Spleen (tissue), 11 donors: ENCODE results near the gene MEOX1. TPM values are rescaled to one million over a fixed set of nuclear protein-coding genes. Genes with fewer than 3 reads are reported as not detected.

Experiments
- DNase-seq: peaks from one replicate; pipeline ENCODE4 v3.0.0-alpha.2; 2020
- H3K27ac ChIP-seq, 8 donors: fragments of 200-600 bp; sonication (generic) in 7 of 8; 1 replicate in 4 of 8; 2 replicates in 4 of 8; pipeline versions ENCODE4 v1.5.0 to v1.8.0; 2016 to 2021; ENCODE audit warnings: inconsistent platforms in 4 of 8, mild to moderate bottlenecking in 4 of 8, moderate library complexity in 1 of 8
- H3K27me3 ChIP-seq, 7 donors: fragments of 200-600 bp; sonication (generic) in 6 of 7; replicated peaks in 1 of 7; 1 replicate in 4 of 7; 2 replicates in 3 of 7; pipeline versions ENCODE4 v1.5.0 to v1.8.0; 2016 to 2021; ENCODE audit warnings: inconsistent platforms in 3 of 7, mild to moderate bottlenecking in 1 of 7
- H3K36me3 ChIP-seq, 6 donors: fragments of 200-600 bp; sonication (generic) in 5 of 6; 1 replicate in 4 of 6; 2 replicates in 2 of 6; pipeline versions ENCODE4 v1.5.0 to v1.8.0; 2016 to 2021; ENCODE audit warnings: inconsistent platforms in 2 of 6
- H3K4me1 ChIP-seq, 6 donors: fragments of 200-600 bp; sonication (generic) in 5 of 6; 1 replicate in 3 of 6; 2 replicates in 3 of 6; pipeline versions ENCODE4 v1.5.0 to v1.8.0; 2016 to 2021; ENCODE audit warnings: inconsistent platforms in 3 of 6
- H3K4me3 ChIP-seq, 8 donors: fragments of 200-600 bp; sonication (generic) in 7 of 8; 1 replicate in 4 of 8; 2 replicates in 4 of 8; pipeline versions ENCODE4 v1.5.0 to v1.8.0; 2016 to 2021; ENCODE audit warnings: inconsistent platforms in 4 of 8, mild to moderate bottlenecking in 4 of 8, moderate library complexity in 2 of 8
- H3K9me3 ChIP-seq, 8 donors: fragments of 200-600 bp; sonication (generic) in 7 of 8; 1 replicate in 4 of 8; 2 replicates in 4 of 8; pipeline versions ENCODE4 v1.5.0 to v1.8.0; 2016 to 2021; ENCODE audit warnings: inconsistent platforms in 4 of 8
- POLR2A ChIP-seq, 3 donors: fragments of 450-650 bp; IDR thresholded peaks; one replicate each; pipeline ENCODE4 v1.5.1; 2017; ENCODE audit warnings: antibody characterized with exemption in 3 of 3, mild to moderate bottlenecking in 1 of 3
- POLR2AphosphoS5 ChIP-seq, 3 donors: sonication (generic); formaldehyde crosslinking; IDR thresholded peaks; one replicate each; pipeline ENCODE4 v1.5.1; 2017; ENCODE audit warnings: antibody characterized with exemption in 3 of 3
- WGBS, 5 donors: extraction: QIAGEN DNeasy Blood & Tissue Kit in 3 of 5; methylation state at CpG; one replicate each; pipeline versions ENCODE4 v1.1.5 to v1.1.7; 2013 to 2018; 5-methylcytosine and 5-hydroxymethylcytosine counted together
- intact Hi-C: fragments of 100-400 bp; cut with DNase I; formaldehyde crosslinking; loops from one replicate; pipeline ENCODE4 v1.15.0; 2023; ENCODE audit warnings: low total_unique reads
- polyA plus RNA-seq, 3 donors: library from polyadenylated mRNA; stranded (reverse); fragments of 200-250 nt; gene quantifications; one replicate each; pipeline ENCODE4 v1.2.1, GENCODE V29; 2013
- total RNA-seq, 7 donors: library from RNA; depleted of rRNA in 3 of 7; stranded (reverse); fragments of >200 nt in 3 of 7; fragmentation: NEBNext Ultra II Directional in 4 of 7; extraction: Animal tissue kit (Norgen Biotek cat#: 25700) in 4 of 7; gene quantifications; one replicate each; pipeline versions ENCODE4 v1.1.0 to v1.2.1, GENCODE V29; 2016 to 2021
- TF ChIP-seq, protein P1 (sequence below), 11 experiments: fragments of 200-600 bp in 7 of 11; fragments of 450-650 bp in 4 of 11; sonication (generic) in 4 of 11; IDR thresholded peaks in 8 of 11; conservative IDR thresholded peaks in 3 of 11; 1 replicate in 7 of 11; 2 replicates in 4 of 11; pipeline versions ENCODE4 v1.4.0 to v1.8.0; 2016 to 2021; ENCODE audit warnings: antibody characterized with exemption in 11 of 11, inconsistent platforms in 4 of 11, mild to moderate bottlenecking in 1 of 11
- donor health status: healthy with polysubstance abuse.
- donor health status: DM: no; HTN: no; CAD: no; lungs with moderate emphysema.
- donor health status: DM: no; HTN: no; CAD: no.
- donor health status: Bipolar disorder and iron deficiency.
- donor health status: healthy.
- donor health status: DM: no; HTN: no; CAD: no.
- donor health status: DM: yes; HTN: yes; CAD: no.

Gene MEOX1
- total and polyA plus RNA-seq, 10 donors = 4.1 to 46.9 (median 14.4) TPM

DNA sequence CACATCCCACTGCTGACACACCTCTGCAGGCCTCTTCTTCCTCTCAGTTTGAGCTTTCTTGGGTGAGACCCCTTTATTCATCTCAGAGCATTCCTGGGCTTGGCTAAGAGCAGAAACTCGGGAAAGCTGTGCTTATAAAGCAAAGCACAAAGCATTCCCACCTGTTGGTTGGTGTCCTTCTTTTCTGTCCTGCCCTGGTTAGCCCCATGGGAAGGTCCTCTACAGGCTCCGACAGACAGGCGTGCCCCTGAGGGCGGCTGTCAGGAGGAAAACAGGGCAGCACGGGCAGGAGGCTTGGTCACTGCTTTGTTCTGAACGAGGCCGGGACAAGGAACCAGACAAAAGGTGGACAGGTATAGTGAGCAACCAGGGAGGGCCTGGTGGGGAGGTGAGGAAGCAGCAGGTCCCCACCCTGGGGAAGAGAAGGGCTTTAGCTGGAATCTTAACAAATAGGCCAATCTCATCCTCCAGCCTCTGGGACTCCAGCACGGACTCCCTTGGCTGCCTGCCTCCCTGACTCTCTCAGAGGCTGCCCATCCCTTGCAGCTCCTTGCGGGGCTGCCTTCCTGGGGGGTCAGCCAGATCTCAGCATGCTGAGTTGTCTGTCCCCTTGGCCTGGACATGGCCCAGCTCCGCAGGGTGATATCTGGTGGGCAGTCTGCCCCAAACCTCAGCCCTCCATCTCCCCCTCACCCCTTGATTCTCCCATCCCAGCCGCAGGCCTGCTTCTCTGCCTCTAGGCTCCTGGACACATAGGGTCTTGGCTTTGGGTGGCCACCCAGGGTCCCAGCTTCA is 1.7 kb downstream of the MEOX1 start:
- peak overlapping the region in 4 of 8 donors; percentile 19 to 38 (median 27) for H3K4me3 ChIP-seq
- TF ChIP-seq POLR2AphosphoS5 (IDR thresholded peaks at IDR 0.05) = no peak
- TF ChIP-seq, protein P1, sequence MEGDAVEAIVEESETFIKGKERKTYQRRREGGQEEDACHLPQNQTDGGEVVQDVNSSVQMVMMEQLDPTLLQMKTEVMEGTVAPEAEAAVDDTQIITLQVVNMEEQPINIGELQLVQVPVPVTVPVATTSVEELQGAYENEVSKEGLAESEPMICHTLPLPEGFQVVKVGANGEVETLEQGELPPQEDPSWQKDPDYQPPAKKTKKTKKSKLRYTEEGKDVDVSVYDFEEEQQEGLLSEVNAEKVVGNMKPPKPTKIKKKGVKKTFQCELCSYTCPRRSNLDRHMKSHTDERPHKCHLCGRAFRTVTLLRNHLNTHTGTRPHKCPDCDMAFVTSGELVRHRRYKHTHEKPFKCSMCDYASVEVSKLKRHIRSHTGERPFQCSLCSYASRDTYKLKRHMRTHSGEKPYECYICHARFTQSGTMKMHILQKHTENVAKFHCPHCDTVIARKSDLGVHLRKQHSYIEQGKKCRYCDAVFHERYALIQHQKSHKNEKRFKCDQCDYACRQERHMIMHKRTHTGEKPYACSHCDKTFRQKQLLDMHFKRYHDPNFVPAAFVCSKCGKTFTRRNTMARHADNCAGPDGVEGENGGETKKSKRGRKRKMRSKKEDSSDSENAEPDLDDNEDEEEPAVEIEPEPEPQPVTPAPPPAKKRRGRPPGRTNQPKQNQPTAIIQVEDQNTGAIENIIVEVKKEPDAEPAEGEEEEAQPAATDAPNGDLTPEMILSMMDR (IDR thresholded peaks at IDR 0.05 in 8 of 11, conservative IDR thresholded peaks at IDR 0.05 in 3 of 11) = no peak
- TF ChIP-seq POLR2A (IDR thresholded peaks at IDR 0.05) = no peak

DNA sequence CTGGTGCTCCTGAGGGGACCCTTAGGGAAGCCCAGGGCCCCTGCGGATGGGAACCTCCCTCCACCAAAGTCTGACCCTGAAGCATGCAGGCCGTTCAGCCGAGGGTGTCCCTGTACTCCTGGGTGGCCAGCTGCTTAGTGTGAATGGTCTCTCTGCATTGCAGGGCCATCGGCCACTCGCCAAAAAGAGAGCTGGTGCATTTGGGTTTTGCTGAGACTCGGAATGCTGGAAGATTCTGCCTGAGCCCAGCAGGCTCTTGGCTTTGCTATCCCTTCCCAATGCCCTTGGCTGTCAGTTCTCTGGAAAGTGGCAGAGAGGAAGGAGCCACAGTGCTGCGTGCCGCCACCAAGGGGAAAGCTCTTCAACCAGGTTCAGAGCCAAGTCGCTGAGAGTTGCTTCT is 2.8 kb downstream of the MEOX1 start:
- WGBS, 5 donors = 66 to 85% (median 77%) methylated on average over 3 to 9 of the region's 9 CpGs
- TF ChIP-seq POLR2AphosphoS5 (IDR thresholded peaks at IDR 0.05) = peak in 1 of 3 donors; percentile 47
- TF ChIP-seq, protein P1 (IDR thresholded peaks at IDR 0.05 in 8 of 11, conservative IDR thresholded peaks at IDR 0.05 in 3 of 11) = no peak
- no peaks in the 10 kb centered on the region for H3K36me3 ChIP-seq
- intact Hi-C loops = no loop called here
- H3K9me3 ChIP-seq = no peaks in the 10 kb centered on the region
- H3K4me1 ChIP-seq = peaks cover 0 to 76% (median 47%) of the 10 kb centered on the region in 6 donors
- H3K4me3 ChIP-seq = peak overlapping the region in 3 of 8 donors; percentile 10 to 38 (median 14)
- peaks cover 0 to 31% (median 0%) of the 10 kb centered on the region in 7 donors for H3K27me3 ChIP-seq
- DNase-seq = no peak
- peak overlapping the region in 7 of 8 donors; percentile 19 to 75 (median 46) for H3K27ac ChIP-seq

More for the DNA sequence above, 1.7 kb downstream of the MEOX1 start:
- H3K27me3 ChIP-seq = peaks cover 0 to 31% (median 0%) of the 10 kb centered on the region in 7 donors
- intact Hi-C loops = no loop called here
- H3K9me3 ChIP-seq = no peaks in the 10 kb centered on the region
- H3K27ac ChIP-seq = peak overlapping the region in 7 of 8 donors; percentile 20 to 75 (median 53)
- no peak for DNase-seq
- peaks cover 0 to 80% (median 52%) of the 10 kb centered on the region in 6 donors for H3K4me1 ChIP-seq
- 74 to 100% (median 86%) methylated on average over 11 of the region's 11 CpGs for WGBS, 5 donors
- no peaks in the 10 kb centered on the region for H3K36me3 ChIP-seq

DNA sequence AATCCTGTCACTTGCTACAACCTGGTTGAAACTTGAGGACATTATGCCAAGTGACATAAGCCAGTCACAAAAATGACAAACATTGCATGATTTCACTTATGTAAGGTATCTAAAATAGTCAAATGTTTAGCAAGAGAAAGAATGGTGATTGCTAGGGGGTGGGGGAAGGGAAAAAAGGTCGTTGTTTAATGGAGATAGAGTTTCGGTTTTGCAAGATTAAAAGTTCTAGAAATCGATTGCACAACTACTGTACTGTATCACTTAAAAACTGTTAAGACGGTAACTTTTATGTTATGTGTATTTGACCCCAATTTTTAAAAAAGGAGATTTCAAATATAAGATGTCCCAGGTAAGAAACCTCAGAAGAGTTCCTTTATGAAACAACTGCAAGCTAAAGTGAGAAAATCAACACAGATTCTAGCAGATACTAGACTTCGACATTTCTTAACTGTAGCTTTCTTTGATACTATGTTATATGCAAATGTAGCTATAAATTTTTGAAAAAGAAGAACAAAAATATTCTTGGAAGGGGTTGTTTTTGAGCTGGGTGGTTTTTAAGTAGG is 5.9 kb downstream of the MEOX1 start:
- Histone ChIP-seq H3K4me1 (peaks cover 0 to 56% (median 27%) of the 10 kb centered on the region in 6 donors), H3K27me3 (peaks cover 0 to 14% (median 0%) of the 10 kb centered on the region in 7 donors), H3K4me3 (no peak overlapping the region), H3K9me3 (no peaks in the 10 kb centered on the region), H3K36me3 (no peaks in the 10 kb centered on the region), H3K27ac (peak overlapping the region in 7 of 8 donors; percentile 4 to 76 (median 67))
- no peak for DNase-seq
- WGBS, 5 donors = 10 to 59% (median 29%) methylated on average over 5 of the region's 5 CpGs
- intact Hi-C loops = no loop called here
- TF ChIP-seq, protein P1 (IDR thresholded peaks at IDR 0.05 in 8 of 11, conservative IDR thresholded peaks at IDR 0.05 in 3 of 11) = no peak
- TF ChIP-seq POLR2A (IDR thresholded peaks at IDR 0.05) (no peak), POLR2AphosphoS5 (IDR thresholded peaks at IDR 0.05) (no peak)

DNA sequence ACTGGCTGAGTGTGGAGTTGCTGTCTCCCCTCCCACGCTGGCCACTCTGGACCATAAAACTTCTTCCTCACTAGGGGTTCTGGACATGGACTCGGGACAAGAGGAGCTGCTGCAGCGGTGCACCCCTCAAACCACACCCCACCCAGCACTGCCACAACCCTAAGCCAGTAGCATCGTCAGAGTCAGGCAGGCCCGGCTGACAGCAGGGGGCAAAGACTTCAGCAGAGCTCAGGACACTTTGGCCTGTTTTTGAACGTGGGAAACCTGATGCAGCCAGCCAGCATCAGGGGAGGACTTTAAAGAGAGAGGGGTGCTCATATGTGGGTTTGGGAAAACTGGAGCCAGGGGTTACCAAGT is 9.6 kb downstream of the MEOX1 start:
- Histone ChIP-seq H3K27ac (no peak overlapping the region), H3K27me3 (peaks cover 0 to 9% (median 0%) of the 10 kb centered on the region in 7 donors), H3K4me1 (peaks cover 1 to 37% (median 22%) of the 10 kb centered on the region in 6 donors), H3K36me3 (no peaks in the 10 kb centered on the region), H3K4me3 (no peak overlapping the region), H3K9me3 (no peaks in the 10 kb centered on the region)
- WGBS, 5 donors = 70 to 86% (median 77%) methylated on average over 4 to 6 of the region's 6 CpGs
- intact Hi-C loops = no loop called here
- TF ChIP-seq POLR2AphosphoS5 (IDR thresholded peaks at IDR 0.05) (no peak), POLR2A (IDR thresholded peaks at IDR 0.05) (no peak)
- TF ChIP-seq, protein P1 (IDR thresholded peaks at IDR 0.05 in 8 of 11, conservative IDR thresholded peaks at IDR 0.05 in 3 of 11) = no peak
- no peak for DNase-seq
